WERI-Rb-1 (cell line): Measurements from ENCODE around the gene PXYLP1.

Experiments used
- DNase-seq: peaks from one replicate; pipeline ENCODE4 v3.0.0-alpha.2; 2020
- H3K27ac ChIP-seq: fragments of 250-450 bp; sonication (Bioruptor Pico); 2 replicates; pipeline ENCODE4 v1.5.1; 2020; ENCODE audit warnings: mild to moderate bottlenecking, moderate library complexity
- H3K27me3 ChIP-seq: fragments of 250-450 bp; sonication (Bioruptor Pico); 2 replicates; pipeline ENCODE4 v1.5.1; 2021; ENCODE audit warnings: mild to moderate bottlenecking, low read depth, moderate library complexity; ENCODE audit not compliant: insufficient read depth, severe bottlenecking
- H3K36me3 ChIP-seq: fragments of 250-450 bp; sonication (Bioruptor Pico); 2 replicates; pipeline ENCODE4 v1.5.1; 2020; ENCODE audit warnings: mild to moderate bottlenecking, moderate library complexity
- H3K4me3 ChIP-seq: 2 replicates; pipeline ENCODE4 v1.5.1; 2011; ENCODE audit warnings: low read depth, mild to moderate bottlenecking, control low read depth, low read length
- H3K9me3 ChIP-seq: fragments of 250-450 bp; sonication (Bioruptor Pico); 2 replicates; pipeline ENCODE4 v1.5.1; 2021; ENCODE audit warnings: mild to moderate bottlenecking, moderate library complexity; ENCODE audit not compliant: severe bottlenecking
- TF ChIP-seq, protein P1 (sequence below): IDR thresholded peaks from 2 replicates; pipeline ENCODE4 v1.5.1; 2011; ENCODE audit warnings: low read depth, mild to moderate bottlenecking, control low read depth, inconsistent platforms, low read length

The PXYLP1 gene

DNA sequence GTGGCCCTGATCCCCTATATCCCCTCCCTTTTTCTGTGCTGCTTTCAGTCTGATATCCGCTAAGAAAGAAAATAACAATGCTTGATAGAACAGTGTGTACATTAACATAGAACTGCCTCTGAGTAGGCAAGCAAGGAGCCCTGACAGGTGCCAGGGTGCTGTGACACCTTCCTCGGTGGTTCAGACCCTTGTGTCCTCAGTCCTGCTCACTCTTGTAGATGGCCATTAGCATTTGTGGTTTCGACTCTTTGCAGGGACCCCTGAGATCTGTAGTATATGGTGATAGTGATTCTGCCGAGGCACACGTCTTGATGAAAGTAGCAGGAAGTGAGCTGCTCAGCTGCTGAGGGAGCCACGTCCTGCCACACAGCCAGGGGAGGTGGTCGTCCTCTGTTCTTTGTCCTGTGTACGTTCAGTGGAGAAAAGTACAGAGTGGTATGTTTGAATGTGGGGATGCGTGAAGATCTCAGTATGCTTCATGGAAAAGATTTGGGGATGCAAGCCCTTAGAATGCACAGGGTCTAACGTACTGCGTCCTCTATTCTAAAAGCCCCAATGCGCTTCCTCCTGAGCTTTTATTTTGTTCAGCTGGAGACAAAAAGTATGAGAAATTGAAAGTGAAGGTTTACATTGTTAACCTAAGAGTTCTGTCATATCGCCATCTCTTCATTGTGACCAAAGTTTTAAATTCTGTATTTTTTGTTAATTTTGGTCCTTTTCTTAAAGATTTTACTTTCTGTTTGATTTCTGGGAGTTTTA is 35.4 kb downstream of the PXYLP1 start:
- TF ChIP-seq, protein P1, sequence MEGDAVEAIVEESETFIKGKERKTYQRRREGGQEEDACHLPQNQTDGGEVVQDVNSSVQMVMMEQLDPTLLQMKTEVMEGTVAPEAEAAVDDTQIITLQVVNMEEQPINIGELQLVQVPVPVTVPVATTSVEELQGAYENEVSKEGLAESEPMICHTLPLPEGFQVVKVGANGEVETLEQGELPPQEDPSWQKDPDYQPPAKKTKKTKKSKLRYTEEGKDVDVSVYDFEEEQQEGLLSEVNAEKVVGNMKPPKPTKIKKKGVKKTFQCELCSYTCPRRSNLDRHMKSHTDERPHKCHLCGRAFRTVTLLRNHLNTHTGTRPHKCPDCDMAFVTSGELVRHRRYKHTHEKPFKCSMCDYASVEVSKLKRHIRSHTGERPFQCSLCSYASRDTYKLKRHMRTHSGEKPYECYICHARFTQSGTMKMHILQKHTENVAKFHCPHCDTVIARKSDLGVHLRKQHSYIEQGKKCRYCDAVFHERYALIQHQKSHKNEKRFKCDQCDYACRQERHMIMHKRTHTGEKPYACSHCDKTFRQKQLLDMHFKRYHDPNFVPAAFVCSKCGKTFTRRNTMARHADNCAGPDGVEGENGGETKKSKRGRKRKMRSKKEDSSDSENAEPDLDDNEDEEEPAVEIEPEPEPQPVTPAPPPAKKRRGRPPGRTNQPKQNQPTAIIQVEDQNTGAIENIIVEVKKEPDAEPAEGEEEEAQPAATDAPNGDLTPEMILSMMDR = no peak
- H3K36me3 ChIP-seq = no peaks in the 10 kb centered on the region; the same call in 1 of the 2 replicates
- H3K27me3 ChIP-seq = no peaks in the 10 kb centered on the region
- no peak for DNase-seq
- H3K9me3 ChIP-seq = no peaks in the 10 kb centered on the region
- H3K27ac ChIP-seq = no peak overlapping the region
- no peak overlapping the region for H3K4me3 ChIP-seq

DNA sequence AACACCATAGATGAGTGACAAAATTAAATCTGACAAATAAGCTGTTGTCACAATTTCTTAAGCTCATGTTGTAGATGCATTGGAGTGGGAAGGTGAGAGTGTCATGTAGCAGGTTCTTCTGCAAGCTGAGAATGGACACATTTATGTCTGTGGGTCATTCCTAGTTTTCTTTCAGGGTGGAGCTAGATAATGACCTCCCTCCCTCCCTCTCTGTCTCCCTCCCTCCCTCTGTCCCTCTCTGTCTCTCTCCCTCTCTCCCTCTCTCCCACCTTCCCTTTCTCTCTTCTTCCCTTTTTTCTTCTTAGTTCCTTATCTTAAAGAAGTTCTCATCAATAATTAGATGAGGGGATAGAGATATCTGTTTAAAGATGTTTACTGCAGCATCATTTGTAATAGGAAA is 36.0 kb downstream of the PXYLP1 start:
- DNase-seq = no peak
- TF ChIP-seq, protein P1 = no peak
- Histone ChIP-seq H3K27ac (no peak overlapping the region), H3K4me3 (no peak overlapping the region), H3K36me3 (no peaks in the 10 kb centered on the region; the same call in 1 of the 2 replicates), H3K9me3 (no peaks in the 10 kb centered on the region), H3K27me3 (no peaks in the 10 kb centered on the region)

DNA sequence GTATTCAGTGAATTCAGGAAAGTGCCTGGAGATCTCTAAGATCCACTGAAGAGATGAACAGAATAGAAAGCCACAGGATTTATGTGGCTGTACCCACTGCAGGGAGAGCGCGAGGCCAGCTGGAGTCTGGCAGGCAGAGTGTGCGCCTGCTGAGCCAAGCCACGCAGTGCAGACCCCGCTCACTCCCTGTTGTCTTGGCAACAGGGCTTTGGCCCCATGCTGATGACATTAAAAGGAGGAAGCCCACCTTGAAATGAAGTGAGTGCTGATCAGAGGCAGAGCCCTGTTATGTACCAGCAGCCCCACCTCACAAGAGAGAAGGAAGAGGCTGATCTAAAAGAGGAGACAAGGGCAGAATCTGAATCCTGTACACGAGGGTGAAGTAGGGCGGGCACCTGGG is 36.7 kb downstream of the PXYLP1 start:
- no peak for DNase-seq
- no peaks in the 10 kb centered on the region for H3K27me3 ChIP-seq
- H3K9me3 ChIP-seq = no peaks in the 10 kb centered on the region
- H3K4me3 ChIP-seq = no peak overlapping the region
- H3K27ac ChIP-seq = no peak overlapping the region
- TF ChIP-seq, protein P1 = no peak
- H3K36me3 ChIP-seq = no peaks in the 10 kb centered on the region; the same call in 1 of the 2 replicates

DNA sequence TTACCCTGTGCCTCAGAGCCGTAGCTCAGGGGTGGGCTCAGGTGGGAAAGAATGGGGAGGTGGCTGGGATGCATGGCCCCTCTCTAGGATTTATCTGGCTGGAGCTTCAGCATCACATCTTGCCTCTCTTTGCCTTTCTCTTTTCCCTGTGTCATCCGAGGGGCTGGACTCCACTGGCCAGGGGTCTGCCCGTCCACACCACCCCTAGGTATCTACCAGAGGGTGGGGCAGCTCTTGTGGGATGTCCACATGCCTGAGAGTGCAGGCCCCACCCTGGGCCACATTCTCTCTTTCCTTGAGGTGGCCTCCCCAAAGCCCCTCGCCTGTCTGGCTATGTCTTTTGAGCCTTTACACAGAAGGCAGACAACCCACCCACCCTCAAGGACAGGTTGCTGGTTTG is 37.2 kb downstream of the PXYLP1 start:
- DNase-seq = no peak
- H3K4me3 ChIP-seq = no peak overlapping the region
- TF ChIP-seq, protein P1 = no peak
- no peak overlapping the region for H3K27ac ChIP-seq
- no peaks in the 10 kb centered on the region for H3K27me3 ChIP-seq
- no peaks in the 10 kb centered on the region; the same call in 1 of the 2 replicates for H3K36me3 ChIP-seq
- no peaks in the 10 kb centered on the region for H3K9me3 ChIP-seq

DNA sequence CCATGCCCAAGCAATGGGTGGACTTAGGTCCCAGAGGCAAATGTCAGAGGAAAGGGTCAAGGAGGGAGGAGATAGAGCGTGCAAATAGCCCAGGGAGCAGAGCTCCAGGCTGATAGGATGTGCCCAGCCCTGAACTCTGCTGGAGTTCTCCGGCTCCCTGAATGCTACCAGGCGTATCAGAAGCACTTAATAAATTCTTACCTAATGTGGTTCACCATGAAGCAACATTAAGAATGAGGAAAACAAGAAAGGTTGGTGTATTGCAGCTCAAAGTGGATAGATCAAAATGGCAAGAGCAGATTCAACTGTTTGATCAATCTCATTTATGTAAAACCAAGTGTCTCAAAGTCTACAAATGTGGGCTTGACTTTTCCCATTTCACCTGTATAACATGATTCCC is 38.3 kb downstream of the PXYLP1 start:
- Histone ChIP-seq H3K9me3 (no peaks in the 10 kb centered on the region), H3K27ac (no peak overlapping the region), H3K36me3 (no peaks in the 10 kb centered on the region), H3K27me3 (no peaks in the 10 kb centered on the region), H3K4me3 (no peak overlapping the region)
- no peak for DNase-seq
- TF ChIP-seq, protein P1 = no peak
